HEK293 (cell line): ENCODE measurements around the gene UBQLN1.

Source experiments
- AEBP2 ChIP-seq: fragments of 450-650 bp; formaldehyde crosslinking; IDR thresholded peaks from 2 replicates; pipeline ENCODE4 v1.5.1; 2016; ENCODE audit warnings: missing biosample characterization, missing genetic modification characterization, borderline replicate concordance
- KLF10 ChIP-seq: fragments of 450-650 bp; IDR thresholded peaks from 2 replicates; pipeline ENCODE4 v1.5.1; 2018; ENCODE audit warnings: missing biosample characterization, mild to moderate bottlenecking, missing genetic modification characterization
- YY1 ChIP-seq: fragments of 450-650 bp; formaldehyde crosslinking; IDR thresholded peaks from 2 replicates; pipeline ENCODE4 v1.5.1; 2018; ENCODE audit warnings: missing biosample characterization, missing genetic modification characterization
- ZNF114 ChIP-seq: fragments of 450-650 bp; formaldehyde crosslinking; IDR thresholded peaks from 2 replicates; pipeline ENCODE4 v1.5.0; 2017; ENCODE audit warnings: missing biosample characterization, missing genetic modification characterization
- ZNF157 ChIP-seq: fragments of 450-650 bp; formaldehyde crosslinking; IDR thresholded peaks from 2 replicates; pipeline ENCODE4 v1.5.1; 2016; ENCODE audit warnings: missing biosample characterization, missing genetic modification characterization
- ZNF302 ChIP-seq: fragments of 450-650 bp; formaldehyde crosslinking; IDR thresholded peaks from 2 replicates; pipeline ENCODE4 v1.5.1; 2016; ENCODE audit warnings: missing biosample characterization, missing genetic modification characterization, low read depth
- ZNF426 ChIP-seq: fragments of 450-650 bp; formaldehyde crosslinking; IDR thresholded peaks from 2 replicates; pipeline ENCODE4 v1.5.1; 2017; ENCODE audit warnings: missing biosample characterization, missing genetic modification characterization, mild to moderate bottlenecking, inconsistent platforms, moderate library complexity
- ZNF561 ChIP-seq: fragments of 450-650 bp; IDR thresholded peaks from 2 replicates; pipeline ENCODE4 v1.5.1; 2018; ENCODE audit warnings: missing biosample characterization, missing genetic modification characterization, borderline replicate concordance
- ZNF707 ChIP-seq: fragments of 450-650 bp; formaldehyde crosslinking; IDR thresholded peaks from 2 replicates; pipeline ENCODE4 v1.5.1; 2016; ENCODE audit warnings: missing biosample characterization, missing genetic modification characterization
- TF ChIP-seq, protein P1 (sequence below): fragments of 450-650 bp; formaldehyde crosslinking; IDR thresholded peaks from 2 replicates; pipeline ENCODE4 v1.5.1; 2016; ENCODE audit warnings: missing biosample characterization, missing genetic modification characterization
- TF ChIP-seq, protein P2 (sequence below): fragments of 450-650 bp; formaldehyde crosslinking; IDR thresholded peaks from 2 replicates; pipeline ENCODE4 v1.5.1; 2016; ENCODE audit warnings: missing biosample characterization, missing genetic modification characterization

DNA sequence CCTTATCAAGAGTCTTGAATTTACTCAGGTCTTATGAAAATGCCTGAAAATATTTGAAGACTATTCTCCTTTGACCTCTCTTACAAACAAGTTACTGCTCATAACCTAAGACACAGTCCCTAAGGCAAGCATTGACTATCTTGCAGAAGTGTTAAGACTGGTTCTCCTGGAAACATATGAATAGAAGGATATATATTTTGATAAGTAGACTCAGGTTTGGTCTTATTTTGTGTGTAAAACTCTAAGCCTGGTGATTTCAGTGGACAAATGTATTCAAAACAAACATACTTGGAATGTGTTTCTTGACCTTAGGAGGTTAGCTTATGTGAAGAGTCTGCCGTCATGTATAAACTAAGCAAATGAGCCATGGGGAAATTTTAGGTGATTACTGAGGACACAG, 7.5 kb upstream of the UBQLN1 start:
- TF ChIP-seq, protein P1, sequence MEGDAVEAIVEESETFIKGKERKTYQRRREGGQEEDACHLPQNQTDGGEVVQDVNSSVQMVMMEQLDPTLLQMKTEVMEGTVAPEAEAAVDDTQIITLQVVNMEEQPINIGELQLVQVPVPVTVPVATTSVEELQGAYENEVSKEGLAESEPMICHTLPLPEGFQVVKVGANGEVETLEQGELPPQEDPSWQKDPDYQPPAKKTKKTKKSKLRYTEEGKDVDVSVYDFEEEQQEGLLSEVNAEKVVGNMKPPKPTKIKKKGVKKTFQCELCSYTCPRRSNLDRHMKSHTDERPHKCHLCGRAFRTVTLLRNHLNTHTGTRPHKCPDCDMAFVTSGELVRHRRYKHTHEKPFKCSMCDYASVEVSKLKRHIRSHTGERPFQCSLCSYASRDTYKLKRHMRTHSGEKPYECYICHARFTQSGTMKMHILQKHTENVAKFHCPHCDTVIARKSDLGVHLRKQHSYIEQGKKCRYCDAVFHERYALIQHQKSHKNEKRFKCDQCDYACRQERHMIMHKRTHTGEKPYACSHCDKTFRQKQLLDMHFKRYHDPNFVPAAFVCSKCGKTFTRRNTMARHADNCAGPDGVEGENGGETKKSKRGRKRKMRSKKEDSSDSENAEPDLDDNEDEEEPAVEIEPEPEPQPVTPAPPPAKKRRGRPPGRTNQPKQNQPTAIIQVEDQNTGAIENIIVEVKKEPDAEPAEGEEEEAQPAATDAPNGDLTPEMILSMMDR, result no peak
- TF ChIP-seq ZNF426 (tag by site-specific recombination) (no peak), ZNF561 (tag by site-specific recombination) (no peak), AEBP2 (tag by site-specific recombination) (no peak), ZNF707 (tag by site-specific recombination) (no peak), YY1 (tag by site-specific recombination) (no peak), KLF10 (tag by site-specific recombination) (no peak), ZNF302 (tag by site-specific recombination) (no peak), ZNF114 (tag by site-specific recombination) (no peak), ZNF157 (no peak)
- TF ChIP-seq, protein P2, sequence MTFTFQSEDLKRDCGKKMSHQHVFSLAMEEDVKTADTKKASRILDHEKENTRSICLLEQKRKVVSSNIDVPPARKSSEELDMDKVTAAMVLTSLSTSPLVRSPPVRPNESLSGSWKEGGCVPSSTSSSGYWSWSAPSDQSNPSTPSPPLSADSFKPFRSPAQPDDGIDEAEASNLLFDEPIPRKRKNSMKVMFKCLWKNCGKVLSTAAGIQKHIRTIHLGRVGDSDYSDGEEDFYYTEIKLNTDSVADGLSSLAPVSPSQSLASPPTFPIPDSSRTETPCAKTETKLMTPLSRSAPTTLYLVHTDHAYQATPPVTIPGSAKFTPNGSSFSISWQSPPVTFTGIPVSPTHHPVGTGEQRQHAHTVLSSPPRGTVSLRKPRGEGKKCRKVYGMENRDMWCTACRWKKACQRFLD (tag by site-specific recombination), result no peak
